Stomach (tissue), 4 donors: ENCODE data around the gene HOXA6.

Experiments used
- CTCF ChIP-seq, 7 experiments: fragments of 450-650 bp in 4 of 7; fragments of 200-600 bp in 3 of 7; sonication (generic) in 3 of 7; IDR thresholded peaks; one replicate each; pipeline ENCODE4 v1.5.1; 2016 to 2019; ENCODE audit warnings: antibody characterized with exemption in 7 of 7, control low read depth in 2 of 7, mild to moderate bottlenecking in 1 of 7
- POLR2A ChIP-seq, 4 donors: fragments of 450-650 bp; IDR thresholded peaks; one replicate each; pipeline ENCODE4 v1.6.1; 2016; ENCODE audit warnings: antibody characterized with exemption in 4 of 4, control low read depth in 2 of 4, mild to moderate bottlenecking in 1 of 4, moderate library complexity in 1 of 4

- TF ChIP-seq CTCF (IDR thresholded peaks at IDR 0.05) (no peak), POLR2A (IDR thresholded peaks at IDR 0.05) (no peak)
Observed at GRCh38 chr7:27107391-27108381, 39.9 kb downstream of the HOXA6 start.
